ENCODE data around the gene SHISA9.

Gene SHISA9

DNA sequence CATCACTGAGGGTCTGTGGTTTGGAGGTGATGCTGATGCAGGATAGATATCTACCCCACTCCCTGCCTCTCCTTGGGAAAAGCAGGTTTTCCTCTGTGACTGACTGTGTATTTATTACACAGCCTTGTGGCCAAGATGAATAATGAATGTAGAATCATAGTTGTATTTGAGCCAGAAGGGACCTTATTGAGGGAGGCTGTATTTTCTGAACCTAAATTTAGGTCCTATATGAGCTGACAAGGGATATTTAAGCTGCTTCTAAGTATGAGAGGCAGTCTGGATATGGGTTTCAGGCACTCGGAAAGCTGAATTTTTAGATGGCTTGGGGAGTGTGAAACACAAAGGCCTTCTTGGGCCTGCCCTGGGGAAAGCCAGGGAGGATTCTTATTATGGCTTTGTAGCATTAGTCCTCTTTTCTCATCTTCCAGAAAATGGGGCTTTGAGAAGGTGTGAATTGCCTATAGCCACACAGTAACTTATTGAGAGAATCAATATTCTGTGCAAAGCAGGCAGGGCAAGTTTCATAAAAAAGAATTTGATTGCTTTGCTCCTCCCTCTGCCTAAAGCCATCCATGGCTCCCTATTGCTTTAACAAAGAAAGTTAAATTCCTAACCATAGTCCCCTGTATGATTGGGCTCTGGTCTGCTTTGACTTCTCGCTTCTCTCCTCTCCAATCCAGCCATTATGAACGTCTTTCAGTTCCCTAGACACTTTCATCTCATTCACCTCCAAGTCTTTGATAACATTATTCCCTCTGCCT, 144.8 kb downstream of the SHISA9 start:
- Histone ChIP-seq H3K18ac (ENCODE audit: low read length) (no peak overlapping the region), H4K12ac (ENCODE audit: low read depth, low read length) (no peak overlapping the region), H3K79me2 (ENCODE audit: control insufficient read depth, insufficient read depth, low read length, poor library complexity) (no peaks in the 10 kb centered on the region), H3K79me1 (ENCODE audit: low read length) (no peaks in the 10 kb centered on the region), H3K14ac (ENCODE audit: low read length) (no peak overlapping the region), H3K27ac (ENCODE audit: low read depth, low read length) (no peak overlapping the region), H3K27me3 (ENCODE audit: insufficient read depth, low read length) (no peaks in the 10 kb centered on the region), H4K8ac (ENCODE audit: low read depth, low read length) (no peak overlapping the region), H3K9ac (ENCODE audit: low read length) (peak overlapping the region; percentile 50), H3K23ac (ENCODE audit: low read length) (no peak overlapping the region), H2BK5ac (ENCODE audit: low read depth, low read length, poor library complexity) (no peak overlapping the region), H3K4ac (ENCODE audit: low read depth, low read length) (no peak overlapping the region), H2AK5ac (ENCODE audit: low read length) (no peak overlapping the region), H3K4me2 (ENCODE audit: low read length) (no peak overlapping the region), H2BK12ac (ENCODE audit: low read length) (no peak overlapping the region), H3K36me3 (ENCODE audit: control insufficient read depth in 1 of 2, insufficient read depth in 2 of 2, low read length in 2 of 2) (no peaks in the 10 kb centered on the region), H2AFZ (ENCODE audit: insufficient read depth, low read length, poor library complexity) (no peak overlapping the region), H3K9me3 (ENCODE audit: insufficient read depth, low read depth, low read length) (peaks cover 2% of the 10 kb centered on the region), H4K91ac (ENCODE audit: low read depth, low read length) (no peak overlapping the region), H2BK120ac (ENCODE audit: insufficient read depth, low read length, poor library complexity) (no peak overlapping the region), H3K4me1 (ENCODE audit: control insufficient read depth in 1 of 2, insufficient read depth in 2 of 2, low read length in 2 of 2) (no peaks in the 10 kb centered on the region), H3K4me3 (ENCODE audit: low read depth, low read length) (no peak overlapping the region)
- no peak for DNase-seq
- no CpG with 5 or more reads among the region's 3 CpGs for WGBS (ENCODE audit: extremely low coverage, insufficient coverage, insufficient read length)

DNA sequence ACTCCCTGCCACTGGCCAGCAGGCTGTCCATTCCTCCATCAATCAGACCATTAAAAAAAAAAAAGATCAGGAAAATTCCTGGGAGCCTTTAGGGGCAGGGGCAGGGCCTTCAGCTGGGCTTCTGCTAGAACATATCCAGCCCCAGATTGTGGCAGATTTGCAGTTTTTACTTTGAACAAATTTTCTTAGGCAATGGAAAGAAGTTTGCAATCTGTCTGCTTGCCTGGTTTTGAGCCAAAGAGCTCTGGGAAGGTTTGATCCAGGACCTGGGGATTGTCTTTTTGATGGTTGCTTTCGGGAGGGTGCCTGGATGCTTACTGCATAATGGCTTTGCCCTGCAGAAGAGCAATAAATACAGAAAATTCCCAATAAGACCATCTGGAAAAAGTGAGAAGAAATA, 145.9 kb downstream of the SHISA9 start:
- Histone ChIP-seq H3K4me2 (ENCODE audit: low read length) (no peak overlapping the region), H4K8ac (ENCODE audit: low read depth, low read length) (no peak overlapping the region), H3K79me1 (ENCODE audit: low read length) (no peaks in the 10 kb centered on the region), H3K23ac (ENCODE audit: low read length) (no peak overlapping the region), H4K91ac (ENCODE audit: low read depth, low read length) (no peak overlapping the region), H3K18ac (ENCODE audit: low read length) (no peak overlapping the region), H3K27me3 (ENCODE audit: insufficient read depth, low read length) (no peaks in the 10 kb centered on the region), H3K79me2 (ENCODE audit: control insufficient read depth, insufficient read depth, low read length, poor library complexity) (no peaks in the 10 kb centered on the region), H2AK5ac (ENCODE audit: low read length) (no peak overlapping the region), H4K12ac (ENCODE audit: low read depth, low read length) (no peak overlapping the region), H2BK5ac (ENCODE audit: low read depth, low read length, poor library complexity) (no peak overlapping the region), H3K4me1 (ENCODE audit: control insufficient read depth in 1 of 2, insufficient read depth in 2 of 2, low read length in 2 of 2) (no peaks in the 10 kb centered on the region), H3K4ac (ENCODE audit: low read depth, low read length) (no peak overlapping the region), H3K36me3 (ENCODE audit: control insufficient read depth in 1 of 2, insufficient read depth in 2 of 2, low read length in 2 of 2) (no peaks in the 10 kb centered on the region), H3K14ac (ENCODE audit: low read length) (no peak overlapping the region), H3K27ac (ENCODE audit: low read depth, low read length) (no peak overlapping the region), H3K4me3 (ENCODE audit: low read depth, low read length) (no peak overlapping the region), H2BK12ac (ENCODE audit: low read length) (no peak overlapping the region), H2AFZ (ENCODE audit: insufficient read depth, low read length, poor library complexity) (no peak overlapping the region), H3K9me3 (ENCODE audit: insufficient read depth, low read depth, low read length) (peaks cover 2% of the 10 kb centered on the region), H3K9ac (ENCODE audit: low read length) (no peak overlapping the region), H2BK120ac (ENCODE audit: insufficient read depth, low read length, poor library complexity) (no peak overlapping the region)
- no CpG with 5 or more reads among the region's 1 CpG for WGBS (ENCODE audit: extremely low coverage, insufficient coverage, insufficient read length)
- DNase-seq = no peak

DNA sequence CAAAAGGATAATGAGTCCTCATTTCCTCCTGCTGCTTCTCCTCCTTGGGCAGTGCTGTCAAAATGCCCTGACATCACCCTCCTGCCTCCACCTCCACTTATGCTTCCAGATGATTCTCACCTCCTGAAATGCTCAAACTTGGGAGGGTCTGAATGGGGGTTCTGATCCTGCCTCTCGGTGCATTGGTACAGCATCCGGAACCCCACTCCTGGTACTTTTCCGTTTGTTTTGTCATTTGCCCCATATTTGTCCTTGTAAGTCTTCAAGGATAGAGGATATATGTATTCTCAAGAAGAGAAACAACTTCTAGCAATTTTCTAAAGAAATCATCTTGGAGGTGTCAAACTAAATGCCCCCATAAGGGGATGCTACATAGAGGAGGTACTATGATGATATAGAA, 148.3 kb downstream of the SHISA9 start:
- no peak overlapping the region for H4K91ac ChIP-seq (ENCODE audit: low read depth, low read length)
- no peak overlapping the region for H3K18ac ChIP-seq (ENCODE audit: low read length)
- H3K4me2 ChIP-seq (ENCODE audit: low read length) = no peak overlapping the region
- no peaks in the 10 kb centered on the region for H3K27me3 ChIP-seq (ENCODE audit: insufficient read depth, low read length)
- no peaks in the 10 kb centered on the region for H3K79me1 ChIP-seq (ENCODE audit: low read length)
- H3K14ac ChIP-seq (ENCODE audit: low read length) = no peak overlapping the region
- no peak overlapping the region for H3K23ac ChIP-seq (ENCODE audit: low read length)
- WGBS (ENCODE audit: extremely low coverage, insufficient coverage, insufficient read length) = no CpG with 5 or more reads among the region's 3 CpGs
- DNase-seq = no peak
- no peaks in the 10 kb centered on the region for H3K4me1 ChIP-seq (ENCODE audit: control insufficient read depth in 1 of 2, insufficient read depth in 2 of 2, low read length in 2 of 2)
- H3K4me3 ChIP-seq (ENCODE audit: low read depth, low read length) = peak overlapping the region; percentile 58
- no peak overlapping the region for H4K12ac ChIP-seq (ENCODE audit: low read depth, low read length)
- no peaks in the 10 kb centered on the region for H3K36me3 ChIP-seq (ENCODE audit: control insufficient read depth in 1 of 2, insufficient read depth in 2 of 2, low read length in 2 of 2)
- no peak overlapping the region for H3K27ac ChIP-seq (ENCODE audit: low read depth, low read length)
- no peak overlapping the region for H3K9ac ChIP-seq (ENCODE audit: low read length)
- H2BK5ac ChIP-seq (ENCODE audit: low read depth, low read length, poor library complexity) = no peak overlapping the region
- peaks cover 2% of the 10 kb centered on the region for H3K9me3 ChIP-seq (ENCODE audit: insufficient read depth, low read depth, low read length)
- H3K4ac ChIP-seq (ENCODE audit: low read depth, low read length) = no peak overlapping the region
- H2AK5ac ChIP-seq (ENCODE audit: low read length) = no peak overlapping the region
- no peak overlapping the region for H2BK12ac ChIP-seq (ENCODE audit: low read length)
- no peak overlapping the region for H2BK120ac ChIP-seq (ENCODE audit: insufficient read depth, low read length, poor library complexity)
- no peaks in the 10 kb centered on the region for H3K79me2 ChIP-seq (ENCODE audit: control insufficient read depth, insufficient read depth, low read length, poor library complexity)
- H2AFZ ChIP-seq (ENCODE audit: insufficient read depth, low read length, poor library complexity) = no peak overlapping the region
- H4K8ac ChIP-seq (ENCODE audit: low read depth, low read length) = no peak overlapping the region

DNA sequence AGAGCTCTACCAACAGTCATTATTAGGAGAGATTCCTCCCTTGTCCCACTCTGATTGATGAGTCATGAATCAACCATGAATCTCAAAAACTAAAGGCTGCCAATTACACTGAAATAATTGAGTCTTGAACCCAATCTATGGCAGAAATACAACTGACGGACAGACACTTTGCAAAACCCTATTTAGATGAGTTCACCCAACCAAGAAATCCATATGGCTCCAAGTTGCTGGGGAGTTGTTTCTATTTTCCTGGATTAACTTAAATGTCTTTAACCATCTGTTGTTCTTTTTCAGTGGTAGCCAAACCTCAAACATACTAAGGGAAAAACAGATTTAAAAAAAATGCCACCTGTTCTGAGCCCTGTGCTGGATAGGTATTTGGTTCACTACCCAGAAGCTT, 151.0 kb downstream of the SHISA9 start:
- Histone ChIP-seq H4K8ac (ENCODE audit: low read depth, low read length) (no peak overlapping the region), H2BK12ac (ENCODE audit: low read length) (no peak overlapping the region), H3K4me3 (ENCODE audit: low read depth, low read length) (no peak overlapping the region), H3K18ac (ENCODE audit: low read length) (no peak overlapping the region), H3K14ac (ENCODE audit: low read length) (no peak overlapping the region), H3K27me3 (ENCODE audit: insufficient read depth, low read length) (no peaks in the 10 kb centered on the region), H4K91ac (ENCODE audit: low read depth, low read length) (no peak overlapping the region), H4K12ac (ENCODE audit: low read depth, low read length) (no peak overlapping the region), H3K4me1 (ENCODE audit: control insufficient read depth in 1 of 2, insufficient read depth in 2 of 2, low read length in 2 of 2) (no peaks in the 10 kb centered on the region), H3K23ac (ENCODE audit: low read length) (no peak overlapping the region), H2AK5ac (ENCODE audit: low read length) (no peak overlapping the region), H3K9ac (ENCODE audit: low read length) (no peak overlapping the region), H3K4me2 (ENCODE audit: low read length) (no peak overlapping the region), H3K79me1 (ENCODE audit: low read length) (no peaks in the 10 kb centered on the region), H3K9me3 (ENCODE audit: insufficient read depth, low read depth, low read length) (peaks cover 2% of the 10 kb centered on the region), H2BK5ac (ENCODE audit: low read depth, low read length, poor library complexity) (no peak overlapping the region), H3K27ac (ENCODE audit: low read depth, low read length) (no peak overlapping the region), H3K79me2 (ENCODE audit: control insufficient read depth, insufficient read depth, low read length, poor library complexity) (no peaks in the 10 kb centered on the region), H3K36me3 (ENCODE audit: control insufficient read depth in 1 of 2, insufficient read depth in 2 of 2, low read length in 2 of 2) (no peaks in the 10 kb centered on the region), H3K4ac (ENCODE audit: low read depth, low read length) (no peak overlapping the region), H2AFZ (ENCODE audit: insufficient read depth, low read length, poor library complexity) (no peak overlapping the region), H2BK120ac (ENCODE audit: insufficient read depth, low read length, poor library complexity) (no peak overlapping the region)
- no peak for DNase-seq
- WGBS (ENCODE audit: extremely low coverage, insufficient coverage, insufficient read length) = no CpG with 5 or more reads among the region's 1 CpG

All from trophoblast cell (in vitro differentiated cells and primary cell).